HG02840 (cell line): ENCODE measurements around the gene SMOC2.

Source experiments
- ATAC-seq: cut with Tn5 transposase; IDR thresholded peaks from one replicate; pipeline ENCODE4 v1.9.1; 2021; ENCODE audit warnings: mild to moderate bottlenecking, moderate library complexity, moderate number of reproducible peaks; ENCODE audit not compliant: unreplicated experiment, low FRiP score

SMOC2 gene

DNA sequence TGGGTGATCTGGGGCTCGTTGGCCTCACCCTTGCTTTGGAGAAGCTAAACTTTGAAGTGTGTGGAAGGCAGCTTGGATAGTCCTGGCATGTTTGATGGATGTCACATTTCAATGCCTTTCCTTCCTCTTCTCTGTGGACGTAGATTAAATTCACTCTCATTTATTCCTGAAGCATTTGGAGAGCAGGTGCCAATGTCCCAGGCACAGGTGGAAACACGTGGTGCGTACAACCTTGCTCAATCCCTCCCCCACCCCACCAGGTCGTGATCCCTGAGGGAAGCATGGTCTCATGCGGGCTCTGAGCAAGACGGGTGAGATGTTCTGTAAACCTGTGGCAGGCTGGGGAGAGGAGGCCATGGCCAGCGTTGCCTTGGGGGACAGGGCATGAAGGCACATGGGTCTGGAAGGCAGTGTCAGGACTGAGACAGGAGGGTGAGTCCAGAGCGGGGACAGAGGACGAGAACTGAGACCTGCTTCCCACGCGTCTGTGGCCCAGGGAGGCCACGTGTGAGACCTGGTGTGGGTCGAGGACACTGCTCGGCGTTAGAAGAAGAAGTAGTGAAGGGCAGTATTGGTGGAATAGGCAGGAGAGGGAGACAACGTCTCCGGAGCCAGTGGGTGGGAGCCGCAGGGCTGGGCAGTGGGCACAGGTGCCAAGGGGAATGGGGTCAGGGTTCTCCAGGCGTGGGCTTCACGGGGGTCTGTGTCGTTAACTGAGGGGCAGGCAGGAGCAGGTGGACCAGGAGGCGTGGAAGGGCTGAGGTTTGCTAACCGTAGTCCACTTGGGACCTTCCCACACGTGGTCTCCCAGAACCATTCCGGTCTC lies 34.4 kb downstream of the SMOC2 start:
- no peak for ATAC-seq

DNA sequence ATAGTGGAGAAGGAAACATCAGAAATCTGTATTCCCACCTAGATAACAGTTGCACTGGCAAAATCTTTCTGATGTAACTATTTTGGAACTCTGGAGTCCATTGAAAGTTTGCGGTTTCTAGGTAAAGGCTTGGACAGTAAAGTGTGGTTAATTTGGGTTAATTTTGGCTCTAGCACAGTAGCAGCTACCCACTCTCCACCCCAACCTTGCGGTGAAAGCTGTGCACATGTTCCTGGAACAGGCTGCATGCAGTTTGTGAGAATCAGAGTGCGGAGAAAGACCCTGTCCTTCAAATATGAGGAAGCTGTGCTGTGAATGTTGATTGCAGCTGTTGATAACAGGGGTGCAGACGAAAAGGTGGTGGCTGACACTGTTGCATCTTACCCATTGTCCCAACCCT lies 38.4 kb downstream of the SMOC2 start:
- ATAC-seq = no peak

GRCh38 chr6:168480481-168480880 lies 39.5 kb downstream of the SMOC2 start:
- no peak for ATAC-seq

DNA sequence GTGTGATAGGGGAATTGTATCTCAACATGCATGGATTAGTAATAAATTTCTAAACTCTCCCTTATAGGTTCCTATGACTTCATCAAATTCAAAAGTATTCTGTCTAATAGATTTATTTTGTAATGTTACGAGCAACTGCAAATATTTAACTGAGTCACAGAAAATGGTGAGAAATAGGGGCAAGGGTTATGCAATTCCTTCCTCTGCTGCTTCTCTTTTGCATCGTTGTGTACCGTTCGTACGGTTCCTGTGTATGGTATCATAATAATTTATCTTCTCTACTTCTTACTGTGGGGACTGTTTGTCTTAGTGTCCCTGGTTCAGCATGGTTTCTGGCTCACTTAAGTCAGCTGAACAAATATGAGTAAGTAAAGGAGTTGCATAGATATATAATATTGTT lies 44.8 kb downstream of the SMOC2 start:
- no peak for ATAC-seq

- no peak for ATAC-seq
Observed at GRCh38 chr6:168490757-168491156, 49.8 kb downstream of the SMOC2 start.

DNA sequence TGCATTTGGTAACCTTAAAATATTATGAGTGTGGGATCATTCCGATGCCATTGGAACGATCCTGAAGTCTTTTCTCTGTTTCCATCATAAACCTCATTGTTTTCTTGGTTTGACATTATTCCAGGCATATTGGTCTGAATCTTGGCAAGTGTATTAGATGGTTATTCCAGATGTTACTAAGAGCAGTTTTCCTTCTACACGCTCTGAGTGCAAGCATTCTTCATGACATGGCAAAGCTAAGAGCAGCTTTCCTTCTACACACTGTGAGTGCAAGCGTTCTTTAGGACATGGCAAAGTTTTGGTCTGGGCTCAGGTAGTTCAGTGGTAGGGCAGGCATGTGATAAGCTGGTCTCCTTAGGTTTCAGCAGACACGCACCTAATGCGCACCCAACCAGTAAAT lies 53.0 kb downstream of the SMOC2 start:
- ATAC-seq = no peak

DNA sequence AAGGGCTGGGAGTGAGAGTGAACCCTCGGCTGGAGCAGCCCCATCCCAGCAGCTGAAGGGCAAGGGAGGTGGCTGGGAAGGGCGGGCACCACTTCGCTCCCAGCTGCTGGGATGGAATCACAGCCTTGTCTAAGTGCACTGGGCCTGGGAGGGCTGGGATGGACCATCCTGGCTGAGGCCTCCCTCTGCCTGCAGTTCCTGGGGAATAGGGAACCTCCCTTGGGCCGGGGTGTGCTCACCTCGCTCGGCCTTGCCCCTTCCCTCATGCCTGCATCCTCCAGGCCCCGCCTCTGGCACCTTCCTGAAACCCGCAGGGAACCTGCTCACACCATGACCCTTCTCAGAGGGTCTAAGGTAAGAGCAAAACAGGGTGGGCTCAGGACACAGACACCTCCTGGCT lies 53.7 kb downstream of the SMOC2 start:
- no peak for ATAC-seq

- ATAC-seq = no peak
Observed at GRCh38 chr6:168495133-168495532, 54.1 kb downstream of the SMOC2 start.

DNA sequence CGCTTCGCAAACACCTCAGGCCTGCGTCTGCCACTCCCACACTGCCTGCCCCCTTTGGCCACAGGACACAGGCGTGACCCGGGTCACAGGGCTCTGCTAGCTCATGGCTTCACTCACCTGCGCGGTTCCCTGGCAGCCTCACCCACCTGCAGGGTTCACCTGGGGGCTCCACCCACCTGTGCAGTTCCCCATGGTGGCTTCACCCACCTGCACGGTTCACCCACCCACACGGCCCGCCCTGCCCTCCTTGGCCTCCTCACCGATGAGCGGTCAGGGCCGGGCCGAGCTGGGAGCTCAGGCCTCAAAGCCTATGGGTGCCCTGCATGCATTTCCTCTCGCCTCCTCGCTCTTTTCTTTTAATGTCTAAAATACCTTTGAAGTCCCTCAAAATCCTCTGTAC lies 54.7 kb downstream of the SMOC2 start:
- no peak for ATAC-seq

- no peak for ATAC-seq
Observed at GRCh38 chr6:168496139-168496996, 55.4 kb downstream of the SMOC2 start.

DNA sequence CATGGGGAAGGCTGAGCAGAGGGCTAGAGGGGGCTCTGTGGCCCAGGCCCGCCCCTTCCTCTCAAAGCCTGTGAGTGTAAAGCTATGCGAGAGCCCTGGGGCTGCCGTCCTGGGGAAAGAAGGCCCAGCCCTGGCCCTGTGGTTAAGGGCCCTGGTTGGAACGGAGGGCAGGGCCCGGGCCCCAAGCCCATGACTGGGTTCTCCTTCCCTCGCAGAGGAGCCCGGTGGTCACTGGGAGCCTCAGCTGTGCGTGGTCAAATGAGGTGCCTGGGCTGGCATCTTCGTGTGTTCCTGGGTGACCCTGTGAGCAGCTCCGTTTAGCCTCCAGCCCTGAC lies 56.0 kb downstream of the SMOC2 start:
- ATAC-seq = no peak

DNA sequence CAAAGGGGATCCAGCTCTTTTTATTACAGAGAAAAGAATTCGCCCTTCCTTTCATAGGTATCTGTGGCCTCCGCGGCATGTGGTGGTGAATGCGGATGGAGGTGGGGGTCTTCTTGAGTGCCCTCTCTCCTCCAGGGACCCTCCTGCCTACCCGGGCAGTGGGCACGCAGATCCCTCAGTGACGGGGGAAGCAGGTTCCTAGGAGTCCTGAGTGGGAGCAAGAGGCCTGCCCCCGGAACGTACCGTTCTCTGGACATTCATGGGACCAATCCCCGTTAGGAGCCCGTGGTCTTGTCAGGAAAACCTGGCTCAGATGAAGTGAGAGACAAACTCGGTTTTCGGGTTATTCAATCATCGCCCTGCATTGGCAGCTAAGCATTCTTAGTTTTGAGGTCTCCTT lies 56.4 kb downstream of the SMOC2 start:
- no peak for ATAC-seq

DNA sequence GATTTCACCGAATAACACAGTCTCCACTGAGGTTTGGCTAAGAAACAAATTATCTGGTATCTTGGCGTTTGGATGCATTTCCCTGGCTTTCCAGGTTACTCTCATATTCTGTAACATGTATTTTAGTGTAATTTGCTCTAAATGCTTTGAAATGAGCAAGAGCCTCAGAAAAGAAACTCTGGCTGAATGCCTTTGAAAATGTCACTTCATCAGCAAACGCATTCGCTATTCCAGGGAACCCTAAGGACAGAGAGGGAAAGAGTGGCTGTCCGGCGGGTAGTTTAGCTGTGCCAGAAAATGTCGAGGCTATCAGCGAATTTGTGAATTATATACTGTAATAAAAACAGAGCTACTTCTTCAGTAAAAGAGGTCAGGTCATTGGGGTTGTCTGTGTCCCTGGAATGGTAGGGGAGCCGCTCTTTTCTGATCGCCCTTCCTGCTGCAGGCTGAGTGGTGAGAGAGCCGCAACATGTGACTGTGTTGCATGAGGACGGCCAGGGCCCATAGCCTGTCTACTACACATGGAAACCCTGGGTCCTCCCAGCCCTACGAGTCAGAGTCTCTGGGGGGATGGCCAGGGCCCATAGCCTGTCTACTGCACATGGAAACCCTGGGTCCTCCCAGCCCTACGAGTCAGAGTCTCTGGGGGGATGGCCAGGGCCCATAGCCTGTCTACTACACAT lies 57.3 kb downstream of the SMOC2 start:
- no peak for ATAC-seq

DNA sequence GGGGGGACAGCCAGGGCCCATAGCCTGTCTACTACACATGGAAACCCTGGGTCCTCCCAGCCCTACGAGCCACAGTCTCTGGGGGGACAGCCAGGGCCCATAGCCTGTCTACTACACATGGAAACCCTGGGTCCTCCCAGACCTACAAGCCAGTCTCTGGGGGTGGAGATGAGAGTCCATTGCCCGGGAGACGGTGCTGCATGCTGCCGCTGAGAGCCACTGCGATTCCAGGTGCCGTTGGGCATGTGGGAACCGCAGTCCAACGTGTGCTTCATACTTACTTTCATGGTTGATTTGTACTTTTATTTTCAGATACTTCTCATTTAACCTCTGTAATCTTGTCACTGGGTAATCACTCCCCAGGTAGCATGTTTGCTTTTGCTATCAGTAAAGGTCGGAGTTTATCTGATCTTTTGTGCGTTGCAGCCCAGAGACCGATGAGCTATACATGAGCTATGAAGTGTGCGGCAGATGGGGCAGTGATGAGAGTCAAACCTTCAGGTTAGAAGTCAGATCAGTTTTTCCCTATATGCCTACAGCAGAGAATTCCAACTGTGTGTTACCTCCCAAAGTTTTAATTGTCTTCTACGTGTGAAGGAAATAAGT lies 58.2 kb downstream of the SMOC2 start:
- no peak for ATAC-seq

- ATAC-seq = no peak
Observed at GRCh38 chr6:168500519-168500918, 59.5 kb downstream of the SMOC2 start.

DNA sequence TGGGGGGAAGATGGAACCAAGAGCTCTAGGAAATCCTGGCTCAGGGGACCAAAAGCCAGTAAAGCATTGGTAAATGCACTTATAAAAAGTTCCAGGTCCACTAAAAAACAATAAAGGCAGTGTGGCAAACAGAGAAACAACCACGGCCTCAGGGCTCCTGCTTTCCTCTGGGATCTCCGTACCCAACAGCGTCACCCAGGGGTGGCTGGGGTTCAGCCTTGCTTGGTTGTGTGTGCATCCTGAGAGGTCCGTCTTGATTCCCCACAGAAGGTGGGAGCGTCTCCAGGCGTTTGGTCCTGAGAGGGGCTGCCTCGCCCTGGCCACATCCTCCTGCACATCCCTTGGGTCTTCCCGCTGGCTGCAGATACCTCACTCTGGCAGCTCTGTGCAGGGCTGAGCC lies 60.6 kb downstream of the SMOC2 start:
- ATAC-seq = no peak

DNA sequence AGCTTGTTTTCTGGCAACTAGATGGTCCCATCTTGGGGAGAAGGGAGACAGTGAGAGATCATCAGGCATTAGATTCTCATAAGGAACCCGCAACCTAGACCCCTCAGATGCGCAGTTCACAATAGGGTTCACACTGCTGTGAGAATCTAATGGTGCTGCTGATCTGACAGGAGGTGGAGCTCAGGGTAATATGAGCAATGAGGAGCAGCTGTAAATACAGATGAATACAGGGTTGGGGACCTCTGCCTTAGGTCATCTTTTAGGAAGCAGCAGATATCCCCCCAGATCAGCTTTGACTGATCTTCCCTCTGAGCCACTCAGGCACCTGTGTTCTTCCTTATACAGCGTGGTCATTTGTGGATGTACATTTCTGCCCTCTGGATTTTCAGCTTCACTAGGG lies 63.4 kb downstream of the SMOC2 start:
- ATAC-seq = no peak

DNA sequence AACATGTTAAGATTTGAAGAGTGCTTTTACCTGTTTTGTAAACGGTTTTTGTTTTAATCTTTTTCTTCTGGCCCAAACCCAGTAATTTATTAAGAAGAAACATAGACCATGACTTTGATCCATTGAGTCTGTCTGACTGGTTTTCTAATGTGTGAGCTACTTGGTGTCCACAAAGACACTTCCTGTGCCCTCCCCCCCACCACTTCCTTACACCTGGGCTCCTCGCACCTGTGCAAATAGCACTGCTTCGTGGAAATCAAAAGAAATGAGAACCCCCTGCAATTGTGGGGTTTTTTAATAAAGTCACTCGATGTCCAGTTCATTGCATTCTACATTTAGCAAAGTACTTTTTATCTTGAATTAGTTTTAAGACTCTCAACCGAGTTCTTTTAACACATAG lies 65.5 kb downstream of the SMOC2 start:
- ATAC-seq = no peak

DNA sequence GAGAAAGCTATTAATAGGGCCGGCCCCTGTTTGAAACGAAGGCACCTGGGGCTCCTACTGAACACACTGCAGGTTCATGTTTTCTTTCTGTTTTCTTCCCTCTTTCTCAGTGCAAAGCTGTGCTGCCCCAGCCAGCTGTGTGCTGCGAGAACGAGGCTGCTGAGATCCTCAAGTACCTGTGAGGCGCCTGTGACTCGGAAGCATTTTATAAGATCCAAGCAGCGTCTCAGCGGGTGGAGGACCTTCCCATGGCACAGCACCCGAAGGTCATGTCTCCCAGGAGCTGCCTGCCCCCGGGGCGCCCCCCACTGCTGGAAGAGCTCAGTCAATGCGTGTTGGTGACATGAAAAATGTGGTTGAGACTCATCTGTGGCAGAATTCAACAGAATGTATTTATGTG lies 66.3 kb downstream of the SMOC2 start:
- ATAC-seq = no peak

- ATAC-seq = no peak
Observed at GRCh38 chr6:168507730-168508129, 66.7 kb downstream of the SMOC2 start.

GRCh38 chr6:168508903-168509302 lies 67.9 kb downstream of the SMOC2 start:
- ATAC-seq = no peak
